Measurements from ENCODE around the gene PRUNE1. TPM values are rescaled to one million over a fixed set of nuclear protein-coding genes. Genes with fewer than 3 reads are reported as not detected.

The PRUNE1 gene
- total RNA-seq, 1 donor from 2014 or later: 26.7 TPM

Other genes starting within 250 kb of the PRUNE1 start
- gene CTSS, start 242.7 kb upstream of the PRUNE1 start, total RNA-seq: 77.3 TPM
- gene CTSK, start 200.2 kb upstream of the PRUNE1 start, total RNA-seq: 26.5 TPM
- 47.0 TPM for gene ARNT, start 131.8 kb upstream of the PRUNE1 start, total RNA-seq
- gene CTXND2, start 121.3 kb upstream of the PRUNE1 start, total RNA-seq: not detected
- gene SETDB1, start 82.1 kb upstream of the PRUNE1 start, total RNA-seq: 56.9 TPM
- 138 TPM for gene CERS2, start 33.6 kb upstream of the PRUNE1 start, total RNA-seq
- gene ANXA9, start 26.2 kb upstream of the PRUNE1 start, total RNA-seq: 39.7 TPM
- gene MINDY1, start 1.5 kb upstream of the PRUNE1 start, total RNA-seq: 34.0 TPM
- 10.5 TPM for gene BNIPL, start 28.1 kb downstream of the PRUNE1 start, total RNA-seq
- 5.9 TPM for gene C1orf56, start 39.3 kb downstream of the PRUNE1 start, total RNA-seq
- 172 TPM for gene CDC42SE1, start 51.2 kb downstream of the PRUNE1 start, total RNA-seq
- gene MLLT11, start 51.9 kb downstream of the PRUNE1 start, total RNA-seq: 1.4 TPM
- gene GABPB2, start 62.3 kb downstream of the PRUNE1 start, total RNA-seq: 26.6 TPM
- gene SEMA6C, start 138.2 kb downstream of the PRUNE1 start, total RNA-seq: 6.2 TPM
- gene TNFAIP8L2, start 148.2 kb downstream of the PRUNE1 start, total RNA-seq: 0.34 TPM
- 12.0 TPM for gene LYSMD1, start 157.5 kb downstream of the PRUNE1 start, total RNA-seq
- 24.2 TPM for gene SCNM1, start 157.7 kb downstream of the PRUNE1 start, total RNA-seq
- 2.0 TPM for gene TMOD4, start 167.5 kb downstream of the PRUNE1 start, total RNA-seq
- 52.1 TPM for gene VPS72, start 181.7 kb downstream of the PRUNE1 start, total RNA-seq
- 55.9 TPM for gene PIP5K1A, start 190.1 kb downstream of the PRUNE1 start, total RNA-seq
- 120 TPM for gene PSMD4, start 246.3 kb downstream of the PRUNE1 start, total RNA-seq